K562 (cell line): ENCODE data around the gene PNPLA2. TPM values are rescaled to one million over a fixed set of nuclear protein-coding genes. Genes with fewer than 3 reads are reported as not detected.

Source experiments
- ATAC-seq: fragments of 200-7000 bp; cut with Tn5 transposase; 3 replicates; pipeline ENCODE4 v1.9.1; 2020; ENCODE audit warnings: moderate library complexity
- BruUV-seq: library from RNA; stranded (reverse); fragments of 400-500 nt; replicated peaks from 2 replicates; lab custom pipeline; 2021; lab: Mats Ljungman, UMichigan
- CTCF ChIA-PET: fragments of 300-600 bp; formaldehyde crosslinking; extraction: SDS; loops from one replicate; lab custom pipeline; 2021; ENCODE audit warnings: low intra/inter-chr PET ratio; lab: Yijun Ruan, JAX
- POLR2A ChIA-PET: fragments of 300-600, 350-650 bp; sonication (Branson Sonifier 250); formaldehyde crosslinking; extraction: SDS; loops from one replicate; lab custom pipeline; 2021; ENCODE audit warnings: antibody characterized with exemption, inconsistent platforms; lab: Yijun Ruan, JAX
- DNase-seq, 4 experiments: peaks; one replicate each; pipeline versions ENCODE4 v3.0.0 to v3.0.0-alpha.2; 2011 to 2018; ENCODE audit warnings: low spot score in 3 of 4, mixed read lengths in 3 of 4; ENCODE audit errors: extremely low read depth in 1 of 4
- FAIRE-seq: peaks from 2 replicates; lab custom pipeline; 2011; peaks lifted over from hg19 to GRCh38; lab: Jason Lieb, UNC
- H2AFZ ChIP-seq: 2 replicates; pipeline ENCODE4 v1.6.0; 2011; ENCODE audit warnings: low read depth, low read length, control low read depth, inconsistent platforms
- H3K27ac ChIP-seq: fragments of 200-600 bp; 3 replicates; pipeline ENCODE4 v1.8.0; 2011; ENCODE audit warnings: low read depth, mild to moderate bottlenecking, control low read depth, inconsistent platforms, low read length, moderate library complexity, mixed read lengths; ENCODE audit errors: extremely low read depth
- H3K27me3 ChIP-seq, 2 experiments: fragments of 300-600 bp in 1 of 2; 2 replicates in 1 of 2; 3 replicates in 1 of 2; pipeline versions ENCODE4 v1.6.0 to v1.8.0; 2011; ENCODE audit warnings: inconsistent platforms in 2 of 2, low read length in 2 of 2, mild to moderate bottlenecking in 1 of 2, mixed read lengths in 1 of 2, moderate library complexity in 1 of 2; ENCODE audit not compliant: control insufficient read depth in 2 of 2, insufficient read depth in 2 of 2
- H3K36me3 ChIP-seq: fragments of 300-600 bp; 3 replicates; pipeline ENCODE4 v1.8.0; 2011; ENCODE audit warnings: mild to moderate bottlenecking, low read length, inconsistent platforms; ENCODE audit not compliant: control insufficient read depth, insufficient read depth
- H3K4me1 ChIP-seq, 2 experiments: fragments of 200-600 bp in 1 of 2; replicated peaks in 1 of 2; 2 replicates in 1 of 2; 3 replicates in 1 of 2; pipeline versions ENCODE4 v1.5.1 to v1.8.0; 2011; ENCODE audit warnings: inconsistent platforms in 2 of 2, low read length in 2 of 2, mild to moderate bottlenecking in 1 of 2, mixed read lengths in 1 of 2, moderate library complexity in 1 of 2; ENCODE audit not compliant: control insufficient read depth in 2 of 2, insufficient read depth in 2 of 2
- H3K4me2 ChIP-seq: 2 replicates; pipeline ENCODE4 v1.6.1; 2011; ENCODE audit warnings: low read length, control low read depth, inconsistent platforms, mixed read lengths; ENCODE audit not compliant: insufficient read depth
- H3K4me3 ChIP-seq: fragments of 200-600 bp; sonication (generic), shearing (Covaris generic); 2 replicates; pipeline ENCODE4 v1.5.1; 2016; ENCODE audit warnings: control low read depth, inconsistent platforms
- H3K79me2 ChIP-seq: fragments of 200-600 bp; 3 replicates; pipeline ENCODE4 v1.8.0; 2011; ENCODE audit warnings: low read length, inconsistent platforms; ENCODE audit not compliant: control insufficient read depth, insufficient read depth
- H3K9ac ChIP-seq, 2 experiments: 2 replicates each; pipeline versions ENCODE4 v1.6.0 to v1.6.1; 2011; ENCODE audit warnings: low read depth in 2 of 2, low read length in 2 of 2, control low read depth in 1 of 2, inconsistent platforms in 1 of 2, mild to moderate bottlenecking in 1 of 2, mixed read lengths in 1 of 2; ENCODE audit not compliant: insufficient read depth in 1 of 2
- H3K9me1 ChIP-seq: one replicate; pipeline ENCODE4 v1.6.0; 2011; ENCODE audit warnings: inconsistent platforms, mild to moderate bottlenecking, low read length, moderate library complexity; ENCODE audit not compliant: control insufficient read depth, insufficient read depth
- H3K9me3 ChIP-seq: replicated peaks from 2 replicates; pipeline ENCODE4 v1.5.1; 2011; ENCODE audit warnings: low read depth, low read length, inconsistent platforms; ENCODE audit not compliant: control insufficient read depth, insufficient read depth
- H4K20me1 ChIP-seq: replicated peaks from 2 replicates; pipeline ENCODE4 v1.6.1; 2011; ENCODE audit warnings: low read length, inconsistent platforms, mixed read lengths; ENCODE audit not compliant: control insufficient read depth, insufficient read depth
- HNRNPK ChIP-seq: fragments of 200-400 bp; formaldehyde crosslinking; IDR thresholded peaks from one replicate; pipeline ENCODE4 v1.6.1; 2018; ENCODE audit warnings: mild to moderate bottlenecking, low read depth, low read length; ENCODE audit not compliant: poor library complexity, severe bottlenecking
- MYNN ChIP-seq, 2 experiments: sonication (generic); formaldehyde crosslinking in 1 of 2; IDR thresholded peaks; 2 replicates each; pipeline versions ENCODE4 v1.5.0 to v1.6.1; 2016 to 2020; ENCODE audit warnings: antibody characterized with exemption in 1 of 2, missing genetic modification reagents in 1 of 2
- SMAD1 ChIP-seq: fragments of 150-350 bp; IDR thresholded peaks from 2 replicates; pipeline ENCODE4 v1.6.1; 2014; ENCODE audit warnings: low read length, low read depth; ENCODE audit not compliant: partially characterized antibody
- SREBF2 ChIP-seq: sonication (generic); formaldehyde crosslinking; IDR thresholded peaks from 2 replicates; pipeline ENCODE4 v1.4.0; 2020; ENCODE audit warnings: mild to moderate bottlenecking, missing genetic modification reagents
- STAT5A ChIP-seq: IDR thresholded peaks from 2 replicates; pipeline ENCODE4 v1.6.1; 2012; ENCODE audit warnings: low read length, inconsistent platforms, borderline replicate concordance
- ZNF41 ChIP-seq: fragments of 250-450 bp; sonication (Bioruptor Pico); conservative IDR thresholded peaks from 2 replicates; pipeline ENCODE4 v1.4.0; 2020; ENCODE audit warnings: mild to moderate bottlenecking
- WGBS: fragments of 100-300 bp; shearing (Covaris generic); methylation state at CpG from one replicate; pipeline ENCODE4 v1.1.6; 2016; ENCODE audit warnings: low coverage, mixed read lengths; ENCODE audit not compliant: insufficient coverage; ENCODE audit errors: missing lambda C conversion rate; 5-methylcytosine and 5-hydroxymethylcytosine counted together
- in situ Hi-C: fragments of 300-500 bp; cut with MboI; formaldehyde crosslinking; loops from 4 replicates; pipeline ENCODE4 v1.15.0; 2018; ENCODE audit warnings: inconsistent platforms, mixed read lengths
- intact Hi-C: fragments of 100-400 bp; cut with micrococcal nuclease; formaldehyde crosslinking; loops from 2 replicates; pipeline ENCODE4 v1.14.2; 2022
- polyA plus RNA-seq, 8 experiments: library from polyadenylated mRNA; depleted of rRNA in 4 of 8; stranded (reverse) in 5 of 8; unstranded in 3 of 8; fragments of >200 nt; fragmentation: Nextera tagmentation in 2 of 8; fragmentation: Illumina TruSeq in 1 of 8; extraction: Ambion mirVana in 2 of 8; extraction: Trizol in 1 of 8; gene quantifications; 2 replicates each; pipeline versions ENCODE4 v1.2.1 to v1.2.3, GENCODE V29; 2011 to 2014; ENCODE audit warnings: inconsistent platforms in 1 of 8, missing spikeins in 1 of 8
- total RNA-seq, 7 experiments: library from RNA; depleted of rRNA in 6 of 7; stranded (reverse); fragments of >200 nt in 6 of 7; fragmentation: Illumina TruSeq in 2 of 7; extraction: Trizol in 2 of 7; gene quantifications; 2 replicates each; pipeline versions ENCODE4 v1.2.1 to v1.2.3, GENCODE V29; 2011 to 2021; ENCODE audit warnings: low replicate concordance in 1 of 7
- TF ChIP-seq, protein P1 (sequence below): sonication (generic); formaldehyde crosslinking; IDR thresholded peaks from 2 replicates; pipeline ENCODE4 v1.9.0; 2022; ENCODE audit warnings: mild to moderate bottlenecking, missing genetic modification reagents
- TF ChIP-seq, protein P2 (sequence below), 3 experiments: fragments of 200-800 bp in 1 of 3; sonication (Bioruptor generic) in 1 of 3; sonication (generic) in 1 of 3; formaldehyde crosslinking in 1 of 3; IDR thresholded peaks; 2 replicates each; pipeline versions ENCODE4 v1.6.1 to v1.8.0; 2016 to 2022; ENCODE audit warnings: mild to moderate bottlenecking in 2 of 3, missing compliant biosample characterization in 2 of 3, missing genetic modification characterization in 2 of 3, missing genetic modification reagents in 1 of 3
- TF ChIP-seq, protein P3 (sequence below): fragments of 450-650 bp; IDR thresholded peaks from 2 replicates; pipeline ENCODE4 v1.6.1; 2017; ENCODE audit warnings: antibody characterized with exemption, mild to moderate bottlenecking
- TF ChIP-seq, protein P4 (sequence below): fragments of 450-650 bp; IDR thresholded peaks from 2 replicates; pipeline ENCODE4 v1.6.1; 2016; ENCODE audit warnings: missing biosample characterization, missing genetic modification characterization
- TF ChIP-seq, protein P5 (sequence below): sonication (generic); formaldehyde crosslinking; IDR thresholded peaks from 2 replicates; pipeline ENCODE4 v1.8.1; 2023; ENCODE audit warnings: mild to moderate bottlenecking, missing genetic modification reagents, moderate library complexity

The PNPLA2 gene
- total and polyA plus RNA-seq, 9 of the 15 experiments (the other 6 are each of a cell fraction or from before 2014, with no cell fraction given), result 0.39 to 87.1 (median 8.4) TPM

DNA sequence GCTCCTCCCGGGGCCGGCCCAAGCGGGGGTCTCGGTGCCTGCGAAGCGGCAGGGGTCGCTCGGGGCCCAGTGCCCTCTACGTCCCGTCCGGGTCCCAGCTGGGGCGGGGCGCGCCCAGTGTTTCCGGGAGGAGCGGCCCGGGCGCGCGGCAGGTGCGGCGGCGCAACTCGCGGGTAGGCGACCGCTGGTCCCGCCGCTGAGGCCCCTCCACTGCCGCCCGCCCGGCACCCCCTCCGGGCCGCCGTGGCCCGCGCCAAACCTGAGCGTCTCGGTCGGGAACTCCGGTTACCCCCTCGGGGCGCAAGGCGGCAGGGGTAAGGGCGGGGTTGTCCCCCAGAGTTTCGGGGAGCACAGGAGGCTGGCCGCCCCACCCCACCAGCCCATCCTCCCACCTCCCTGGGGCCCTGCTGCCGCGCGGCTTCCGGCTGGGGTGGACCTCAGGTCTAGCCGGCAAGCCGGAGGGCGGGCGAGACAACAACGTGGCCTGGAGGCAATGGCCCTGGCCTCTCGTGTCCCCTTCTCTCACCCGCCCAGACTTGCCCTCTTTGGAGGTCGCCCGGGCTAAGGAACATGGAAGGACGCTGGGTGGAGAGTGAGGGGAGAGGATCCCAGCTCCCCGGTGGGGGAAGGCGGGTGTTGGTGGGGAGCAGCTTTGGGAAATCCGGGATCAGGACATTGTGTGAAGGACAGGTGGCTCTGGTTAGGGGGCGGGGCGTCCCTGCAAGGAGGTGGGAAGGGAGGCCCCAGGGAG, 8.6 kb downstream of the PNPLA2 start:
- no peaks in the 10 kb centered on the region for H4K20me1 ChIP-seq
- DNase-seq, result peak; percentile 55 to 78 (median 58)
- H3K9me1 ChIP-seq, result peaks cover 5% of the 10 kb centered on the region
- peaks cover 30% of the 10 kb centered on the region; the same call in 1 of the 3 replicates for H3K36me3 ChIP-seq
- peak overlapping the region; percentile 85 for H3K27ac ChIP-seq
- no peaks in the 10 kb centered on the region for H3K27me3 ChIP-seq
- ATAC-seq, result peak; percentile 80
- CTCF ChIA-PET, result no interaction called here
- peak overlapping the region; percentile 52 for H3K4me3 ChIP-seq
- in situ Hi-C loops, result no loop called here
- peak overlapping the region; percentile 75 to 94 for H3K9ac ChIP-seq
- BruUV-seq, result no TSS peak
- POLR2A ChIA-PET, result interaction anchor here (0.6 to 3.2 kb wide), 4 partner anchors 8 to 738 kb away, joined by 3 to 13 read pairs (median 4); partner anchors contain the start of gene PNPLA2
- intact Hi-C loops, result no loop called here
- H3K79me2 ChIP-seq, result peaks cover 10% of the 10 kb centered on the region; the same call in 2 of the 3 replicates
- H3K4me1 ChIP-seq, result peaks cover 25 to 93% of the 10 kb centered on the region in 2 experiments
- H2AFZ ChIP-seq, result peak overlapping the region; percentile 95
- no peaks in the 10 kb centered on the region for H3K9me3 ChIP-seq
- peak; percentile 72 for FAIRE-seq
- under 1% methylated on average over 38 of the region's 66 CpGs for WGBS
- peak overlapping the region; percentile 80 for H3K4me2 ChIP-seq
- TF ChIP-seq SREBF2 (CRISPR knock-in tag), result no peak
- TF ChIP-seq, protein P1, sequence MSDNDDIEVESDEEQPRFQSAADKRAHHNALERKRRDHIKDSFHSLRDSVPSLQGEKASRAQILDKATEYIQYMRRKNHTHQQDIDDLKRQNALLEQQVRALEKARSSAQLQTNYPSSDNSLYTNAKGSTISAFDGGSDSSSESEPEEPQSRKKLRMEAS (CRISPR knock-in tag), result peak; percentile 70
- no peak for TF ChIP-seq STAT5A
- TF ChIP-seq, protein P2, sequence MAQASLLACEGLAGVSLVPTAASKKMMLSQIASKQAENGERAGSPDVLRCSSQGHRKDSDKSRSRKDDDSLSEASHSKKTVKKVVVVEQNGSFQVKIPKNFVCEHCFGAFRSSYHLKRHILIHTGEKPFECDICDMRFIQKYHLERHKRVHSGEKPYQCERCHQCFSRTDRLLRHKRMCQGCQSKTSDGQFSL (CRISPR knock-in tag; IDR thresholded peaks at IDR 0.05), result peak; percentile 81
- TF ChIP-seq, protein P2 (tag; IDR thresholded peaks at IDR 0.05), result peak in 1 of 2 experiments; percentile 78; a peak in 2 of 4 replicates
- TF ChIP-seq HNRNPK, result no peak
- TF ChIP-seq SMAD1, result no peak
- TF ChIP-seq ZNF41 (CRISPR knock-in tag), result no peak
- no peak for TF ChIP-seq MYNN (IDR thresholded peaks at IDR 0.05)
- no peak for TF ChIP-seq MYNN (CRISPR knock-in tag; IDR thresholded peaks at IDR 0.05)
- TF ChIP-seq, protein P3, sequence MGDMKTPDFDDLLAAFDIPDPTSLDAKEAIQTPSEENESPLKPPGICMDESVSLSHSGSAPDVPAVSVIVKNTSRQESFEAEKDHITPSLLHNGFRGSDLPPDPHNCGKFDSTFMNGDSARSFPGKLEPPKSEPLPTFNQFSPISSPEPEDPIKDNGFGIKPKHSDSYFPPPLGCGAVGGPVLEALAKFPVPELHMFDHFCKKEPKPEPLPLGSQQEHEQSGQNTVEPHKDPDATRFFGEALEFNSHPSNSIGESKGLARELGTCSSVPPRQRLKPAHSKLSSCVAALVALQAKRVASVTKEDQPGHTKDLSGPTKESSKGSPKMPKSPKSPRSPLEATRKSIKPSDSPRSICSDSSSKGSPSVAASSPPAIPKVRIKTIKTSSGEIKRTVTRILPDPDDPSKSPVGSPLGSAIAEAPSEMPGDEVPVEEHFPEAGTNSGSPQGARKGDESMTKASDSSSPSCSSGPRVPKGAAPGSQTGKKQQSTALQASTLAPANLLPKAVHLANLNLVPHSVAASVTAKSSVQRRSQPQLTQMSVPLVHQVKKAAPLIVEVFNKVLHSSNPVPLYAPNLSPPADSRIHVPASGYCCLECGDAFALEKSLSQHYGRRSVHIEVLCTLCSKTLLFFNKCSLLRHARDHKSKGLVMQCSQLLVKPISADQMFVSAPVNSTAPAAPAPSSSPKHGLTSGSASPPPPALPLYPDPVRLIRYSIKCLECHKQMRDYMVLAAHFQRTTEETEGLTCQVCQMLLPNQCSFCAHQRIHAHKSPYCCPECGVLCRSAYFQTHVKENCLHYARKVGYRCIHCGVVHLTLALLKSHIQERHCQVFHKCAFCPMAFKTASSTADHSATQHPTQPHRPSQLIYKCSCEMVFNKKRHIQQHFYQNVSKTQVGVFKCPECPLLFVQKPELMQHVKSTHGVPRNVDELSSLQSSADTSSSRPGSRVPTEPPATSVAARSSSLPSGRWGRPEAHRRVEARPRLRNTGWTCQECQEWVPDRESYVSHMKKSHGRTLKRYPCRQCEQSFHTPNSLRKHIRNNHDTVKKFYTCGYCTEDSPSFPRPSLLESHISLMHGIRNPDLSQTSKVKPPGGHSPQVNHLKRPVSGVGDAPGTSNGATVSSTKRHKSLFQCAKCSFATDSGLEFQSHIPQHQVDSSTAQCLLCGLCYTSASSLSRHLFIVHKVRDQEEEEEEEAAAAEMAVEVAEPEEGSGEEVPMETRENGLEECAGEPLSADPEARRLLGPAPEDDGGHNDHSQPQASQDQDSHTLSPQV, result peak; percentile 46; the same call in 1 of the 2 replicates
- TF ChIP-seq, protein P4, sequence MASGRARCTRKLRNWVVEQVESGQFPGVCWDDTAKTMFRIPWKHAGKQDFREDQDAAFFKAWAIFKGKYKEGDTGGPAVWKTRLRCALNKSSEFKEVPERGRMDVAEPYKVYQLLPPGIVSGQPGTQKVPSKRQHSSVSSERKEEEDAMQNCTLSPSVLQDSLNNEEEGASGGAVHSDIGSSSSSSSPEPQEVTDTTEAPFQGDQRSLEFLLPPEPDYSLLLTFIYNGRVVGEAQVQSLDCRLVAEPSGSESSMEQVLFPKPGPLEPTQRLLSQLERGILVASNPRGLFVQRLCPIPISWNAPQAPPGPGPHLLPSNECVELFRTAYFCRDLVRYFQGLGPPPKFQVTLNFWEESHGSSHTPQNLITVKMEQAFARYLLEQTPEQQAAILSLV (tag), result no peak
- TF ChIP-seq, protein P5, sequence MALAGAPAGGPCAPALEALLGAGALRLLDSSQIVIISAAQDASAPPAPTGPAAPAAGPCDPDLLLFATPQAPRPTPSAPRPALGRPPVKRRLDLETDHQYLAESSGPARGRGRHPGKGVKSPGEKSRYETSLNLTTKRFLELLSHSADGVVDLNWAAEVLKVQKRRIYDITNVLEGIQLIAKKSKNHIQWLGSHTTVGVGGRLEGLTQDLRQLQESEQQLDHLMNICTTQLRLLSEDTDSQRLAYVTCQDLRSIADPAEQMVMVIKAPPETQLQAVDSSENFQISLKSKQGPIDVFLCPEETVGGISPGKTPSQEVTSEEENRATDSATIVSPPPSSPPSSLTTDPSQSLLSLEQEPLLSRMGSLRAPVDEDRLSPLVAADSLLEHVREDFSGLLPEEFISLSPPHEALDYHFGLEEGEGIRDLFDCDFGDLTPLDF (CRISPR knock-in tag), result no peak
